Loucy (cell line): ENCODE data around the gene KCNQ5.

ENCODE experiments used
- H2AFZ ChIP-seq: fragments of 200-600 bp; sonication (generic); 2 replicates; pipeline ENCODE4 v1.6.0; 2016; ENCODE audit warnings: antibody characterized with exemption, mild to moderate bottlenecking, low read length, moderate library complexity
- H3F3A ChIP-seq: fragments of 200-600 bp; 2 replicates; pipeline ENCODE4 v1.6.0; 2016; ENCODE audit warnings: antibody characterized with exemption, low read depth, mild to moderate bottlenecking
- H3K27me3 ChIP-seq: fragments of 200-600 bp; sonication (generic); 2 replicates; pipeline ENCODE4 v1.6.1; 2014; ENCODE audit warnings: low read length, mild to moderate bottlenecking; ENCODE audit not compliant: insufficient read depth, poor library complexity, severe bottlenecking
- H3K36me3 ChIP-seq: fragments of 200-600 bp; sonication (generic); 2 replicates; pipeline ENCODE4 v1.6.1; 2016; ENCODE audit warnings: low read length; ENCODE audit not compliant: insufficient read depth
- H3K4me1 ChIP-seq: fragments of 200-600 bp; sonication (generic); 2 replicates; pipeline ENCODE4 v1.5.1; 2014; ENCODE audit warnings: low read length, mild to moderate bottlenecking; ENCODE audit not compliant: insufficient read depth, poor library complexity, severe bottlenecking
- H3K4me2 ChIP-seq: fragments of 200-600 bp; sonication (generic); 2 replicates; pipeline ENCODE4 v1.6.0; 2014; ENCODE audit warnings: antibody characterized with exemption, low read length, low read depth, mild to moderate bottlenecking; ENCODE audit not compliant: poor library complexity, severe bottlenecking
- H3K4me3 ChIP-seq: fragments of 200-600 bp; sonication (generic); 2 replicates; pipeline ENCODE4 v1.5.1; 2014; ENCODE audit warnings: low read length, mild to moderate bottlenecking, mixed read lengths; ENCODE audit not compliant: poor library complexity, severe bottlenecking
- H3K79me2 ChIP-seq: fragments of 200-600 bp; sonication (generic); 2 replicates; pipeline ENCODE4 v1.6.1; 2014; ENCODE audit warnings: low read length; ENCODE audit not compliant: insufficient read depth
- H3K9ac ChIP-seq: fragments of 200-600 bp; sonication (generic); 2 replicates; pipeline ENCODE4 v1.6.0; 2014; ENCODE audit warnings: mild to moderate bottlenecking, low read depth, low read length, moderate library complexity; ENCODE audit not compliant: poor library complexity, severe bottlenecking
- H3K9me2 ChIP-seq: fragments of 200-600 bp; sonication (generic); replicated peaks from 2 replicates; pipeline ENCODE4 v1.6.1; 2016; ENCODE audit warnings: low read depth, low read length, mixed read lengths
- H3K9me3 ChIP-seq: fragments of 200-600 bp; sonication (generic); 2 replicates; pipeline ENCODE4 v1.6.1; 2014; ENCODE audit warnings: mild to moderate bottlenecking, antibody characterized with exemption, low read length, low read depth; ENCODE audit not compliant: insufficient read depth
- H4K20me1 ChIP-seq: fragments of 200-600 bp; sonication (generic); 2 replicates; pipeline ENCODE4 v1.6.0; 2014; ENCODE audit warnings: antibody characterized with exemption, low read length, mild to moderate bottlenecking; ENCODE audit not compliant: insufficient read depth, poor library complexity, severe bottlenecking
- CTCF ChIP-seq: fragments of 200-600 bp; sonication (generic); conservative IDR thresholded peaks from 2 replicates; pipeline ENCODE4 v1.5.1; 2014; ENCODE audit warnings: mild to moderate bottlenecking, antibody characterized with exemption, low read length
- EZH2phosphoT487 ChIP-seq: fragments of 200-600 bp; IDR thresholded peaks from 2 replicates; pipeline ENCODE4 v1.6.1; 2018; ENCODE audit warnings: antibody characterized with exemption, mild to moderate bottlenecking, moderate library complexity, borderline replicate concordance

KCNQ5 gene

GRCh38 chr6:72770959-72771358 lies 149.1 kb downstream of the KCNQ5 start:
- no peak overlapping the region for H3K4me2 ChIP-seq
- no peaks in the 10 kb centered on the region for H3K36me3 ChIP-seq
- H4K20me1 ChIP-seq, result no peaks in the 10 kb centered on the region
- no peaks in the 10 kb centered on the region for H3K79me2 ChIP-seq
- H3K9me3 ChIP-seq, result no peaks in the 10 kb centered on the region
- no peak overlapping the region for H2AFZ ChIP-seq
- no peak overlapping the region for H3K4me3 ChIP-seq
- no peaks in the 10 kb centered on the region for H3K27me3 ChIP-seq
- no peak for TF ChIP-seq CTCF
- TF ChIP-seq EZH2phosphoT487, result no peak
- H3K4me1 ChIP-seq, result no peaks in the 10 kb centered on the region
- no peaks in the 10 kb centered on the region for H3F3A ChIP-seq
- H3K9ac ChIP-seq, result no peak overlapping the region
- H3K9me2 ChIP-seq, result no peaks in the 10 kb centered on the region

GRCh38 chr6:72776456-72776855 lies 154.6 kb downstream of the KCNQ5 start:
- Histone ChIP-seq H3K36me3 (no peaks in the 10 kb centered on the region), H3F3A (no peaks in the 10 kb centered on the region), H3K9ac (no peak overlapping the region), H3K4me1 (no peaks in the 10 kb centered on the region), H3K4me2 (no peak overlapping the region), H4K20me1 (no peaks in the 10 kb centered on the region), H2AFZ (no peak overlapping the region), H3K9me3 (no peaks in the 10 kb centered on the region), H3K4me3 (no peak overlapping the region), H3K79me2 (no peaks in the 10 kb centered on the region), H3K9me2 (no peaks in the 10 kb centered on the region), H3K27me3 (no peaks in the 10 kb centered on the region)
- TF ChIP-seq EZH2phosphoT487 (no peak), CTCF (no peak)

GRCh38 chr6:72781624-72782023 lies 159.8 kb downstream of the KCNQ5 start:
- Histone ChIP-seq H3K9me3 (no peaks in the 10 kb centered on the region), H3K4me2 (no peak overlapping the region), H3K36me3 (no peaks in the 10 kb centered on the region), H3K4me3 (no peak overlapping the region), H3K9ac (no peak overlapping the region), H3F3A (no peaks in the 10 kb centered on the region), H2AFZ (no peak overlapping the region), H3K9me2 (no peaks in the 10 kb centered on the region), H3K79me2 (no peaks in the 10 kb centered on the region), H4K20me1 (no peaks in the 10 kb centered on the region), H3K4me1 (no peaks in the 10 kb centered on the region), H3K27me3 (no peaks in the 10 kb centered on the region)
- TF ChIP-seq CTCF (no peak), EZH2phosphoT487 (no peak)
